H1 (cell line): Measurements from ENCODE around the gene CYP2A6. TPM values are rescaled to one million over a fixed set of nuclear protein-coding genes. Genes with fewer than 3 reads are reported as not detected.
"Not testable (repeated sequence)": the region's sequence is repeated elsewhere in the genome, so short reads cannot be mapped to it uniquely, and the experiment has no call there.

Source experiments
- CTCF ChIA-PET: fragments of 300-600 bp; sonication (Branson Sonifier 250); formaldehyde crosslinking; loops from one replicate; lab custom pipeline; 2021; ENCODE audit not compliant: partially characterized antibody; lab: Charles Lee
- POLR2A ChIA-PET: fragments of 300-600 bp; sonication (Branson Sonifier 250); formaldehyde crosslinking; loops from one replicate; lab custom pipeline; 2021; ENCODE audit warnings: inconsistent platforms; ENCODE audit not compliant: partially characterized antibody; lab: Charles Lee
- DNase-seq, 2 experiments: peaks; one replicate each; pipeline versions ENCODE4 v3.0.0 to v3.0.0-alpha.2; 2010 to 2022; ENCODE audit warnings: low spot score in 2 of 2, low read depth in 1 of 2, mixed read lengths in 1 of 2
- FAIRE-seq: peaks from 2 replicates; lab custom pipeline; 2011; peaks lifted over from hg19 to GRCh38; lab: Jason Lieb, UNC
- H2AFZ ChIP-seq: 2 replicates; pipeline ENCODE4 v1.8.1; 2012; ENCODE audit warnings: low read length, inconsistent platforms
- H2AK5ac ChIP-seq: 2 replicates; pipeline ENCODE4 v1.6.1; 2013; ENCODE audit warnings: low read depth, low read length
- H2BK120ac ChIP-seq: replicated peaks from 2 replicates; pipeline ENCODE3; 2013; ENCODE audit warnings: low read depth, low read length, inconsistent platforms
- H2BK12ac ChIP-seq: 2 replicates; pipeline ENCODE4 v1.6.1; 2013; ENCODE audit warnings: low read depth, low read length
- H2BK15ac ChIP-seq: 2 replicates; pipeline ENCODE4 v1.6.1; 2013; ENCODE audit warnings: low read length
- H2BK20ac ChIP-seq: 2 replicates; pipeline ENCODE4 v1.6.1; 2013; ENCODE audit warnings: low read length
- H2BK5ac ChIP-seq: 2 replicates; pipeline ENCODE4 v1.6.1; 2013; ENCODE audit warnings: low read depth, low read length
- H3K14ac ChIP-seq: 2 replicates; pipeline ENCODE4 v1.6.1; 2013; ENCODE audit warnings: inconsistent platforms; ENCODE audit not compliant: insufficient read length
- H3K18ac ChIP-seq: 2 replicates; pipeline ENCODE4 v1.6.1; 2013; ENCODE audit warnings: low read length; ENCODE audit errors: extremely low read depth
- H3K23ac ChIP-seq: 2 replicates; pipeline ENCODE4 v1.6.1; 2013; ENCODE audit warnings: inconsistent platforms; ENCODE audit not compliant: insufficient read length
- H3K23me2 ChIP-seq: 2 replicates; pipeline ENCODE4 v1.6.1; 2013; ENCODE audit warnings: low read depth, low read length
- H3K27ac ChIP-seq: 2 replicates; pipeline ENCODE4 v1.6.1; 2011; ENCODE audit warnings: low read depth, low read length, inconsistent platforms
- H3K27me3 ChIP-seq, 4 experiments: replicated peaks in 1 of 4; 1 replicate in 1 of 4; 2 replicates in 3 of 4; pipeline versions ENCODE4 v1.6.1 to v1.8.1; 2011 to 2013; ENCODE audit warnings: low read length in 3 of 4, mild to moderate bottlenecking in 3 of 4, inconsistent platforms in 2 of 4, mixed read lengths in 2 of 4, moderate library complexity in 1 of 4; ENCODE audit not compliant: control insufficient read depth in 3 of 4, insufficient read depth in 3 of 4; ENCODE audit errors: extremely low read depth in 1 of 4
- H3K36me3 ChIP-seq, 4 experiments: 2 replicates each; pipeline versions ENCODE4 v1.6.1 to v1.8.1; 2011 to 2013; ENCODE audit warnings: mild to moderate bottlenecking in 4 of 4, low read length in 3 of 4, moderate library complexity in 2 of 4, control low read depth in 1 of 4, inconsistent platforms in 1 of 4; ENCODE audit not compliant: insufficient read depth in 4 of 4, control insufficient read depth in 2 of 4
- H3K4ac ChIP-seq: replicated peaks from 2 replicates; pipeline ENCODE3; 2013; ENCODE audit warnings: low read length, low read depth, mixed read lengths, inconsistent platforms; ENCODE audit not compliant: insufficient read length
- H3K4me1 ChIP-seq, 4 experiments: replicated peaks in 1 of 4; 1 replicate in 1 of 4; 2 replicates in 3 of 4; pipeline versions ENCODE4 v1.6.1 to v1.8.1; 2011 to 2013; ENCODE audit warnings: low read length in 3 of 4, inconsistent platforms in 2 of 4, mixed read lengths in 1 of 4; ENCODE audit not compliant: insufficient read depth in 4 of 4, control insufficient read depth in 3 of 4
- H3K4me2 ChIP-seq, 2 experiments: 2 replicates each; pipeline versions ENCODE4 v1.6.1 to v1.8.1; 2011 to 2013; ENCODE audit warnings: low read depth in 2 of 2, low read length in 2 of 2, control low read depth in 1 of 2, inconsistent platforms in 1 of 2, mild to moderate bottlenecking in 1 of 2; ENCODE audit not compliant: insufficient read depth in 1 of 2
- H3K4me3 ChIP-seq, 4 experiments: fragments of 200-600, 300-600 bp in 1 of 4; sonication (generic), shearing (Covaris generic), sonication (Bioruptor Twin) in 1 of 4; 2 replicates each; pipeline versions ENCODE4 v1.5.1 to v1.8.1; 2011 to 2016; ENCODE audit warnings: low read length in 4 of 4, low read depth in 3 of 4, control low read depth in 2 of 4, inconsistent platforms in 2 of 4, mild to moderate bottlenecking in 2 of 4, mixed read lengths in 1 of 4, moderate library complexity in 1 of 4; ENCODE audit not compliant: insufficient read depth in 2 of 4; ENCODE audit errors: extremely low read depth in 1 of 4
- H3K56ac ChIP-seq: replicated peaks from 2 replicates; pipeline ENCODE3; 2013; ENCODE audit warnings: low read depth, mild to moderate bottlenecking, mixed read lengths, low read length, inconsistent platforms; ENCODE audit not compliant: insufficient read length
- H3K79me1 ChIP-seq: 2 replicates; pipeline ENCODE4 v1.6.1; 2013; ENCODE audit warnings: low read depth, low read length, control low read depth
- H3K79me2 ChIP-seq, 2 experiments: 2 replicates each; pipeline versions ENCODE4 v1.6.1 to v1.8.1; 2012 to 2013; ENCODE audit warnings: low read length in 2 of 2, mild to moderate bottlenecking in 2 of 2, inconsistent platforms in 1 of 2; ENCODE audit not compliant: insufficient read depth in 2 of 2, control insufficient read depth in 1 of 2
- H3K9ac ChIP-seq, 4 experiments: replicated peaks in 1 of 4; 1 replicate in 1 of 4; 2 replicates in 3 of 4; pipeline versions ENCODE4 v1.6.1 to v1.8.1; 2011 to 2013; ENCODE audit warnings: low read depth in 3 of 4, low read length in 3 of 4, control low read depth in 2 of 4, mild to moderate bottlenecking in 2 of 4, moderate library complexity in 2 of 4, inconsistent platforms in 1 of 4; ENCODE audit errors: extremely low read depth in 1 of 4
- H3K9me3 ChIP-seq, 2 experiments: 2 replicates each; pipeline versions ENCODE4 v1.6.1 to v1.8.1; 2012 to 2013; ENCODE audit warnings: mild to moderate bottlenecking in 2 of 2, moderate library complexity in 2 of 2, control low read depth in 1 of 2, inconsistent platforms in 1 of 2, low read depth in 1 of 2, low read length in 1 of 2, mixed read lengths in 1 of 2; ENCODE audit not compliant: insufficient read depth in 2 of 2
- H4K20me1 ChIP-seq, 2 experiments: replicated peaks in 1 of 2; 2 replicates each; pipeline versions ENCODE3 to v1.8.1; 2011 to 2013; ENCODE audit warnings: inconsistent platforms in 2 of 2, low read length in 2 of 2, mild to moderate bottlenecking in 1 of 2; ENCODE audit not compliant: insufficient read depth in 2 of 2, control insufficient read depth in 1 of 2
- H4K5ac ChIP-seq: 2 replicates; pipeline ENCODE4 v1.6.1; 2013; ENCODE audit warnings: low read length, low read depth, mixed read lengths, inconsistent platforms; ENCODE audit not compliant: insufficient read length
- H4K8ac ChIP-seq: 2 replicates; pipeline ENCODE4 v1.8.0; 2013; ENCODE audit warnings: mild to moderate bottlenecking, moderate library complexity, low read length, inconsistent platforms; ENCODE audit not compliant: insufficient read depth; ENCODE audit errors: extremely low read depth
- H4K91ac ChIP-seq: replicated peaks from 2 replicates; pipeline ENCODE3; 2013; ENCODE audit warnings: low read length, mixed read lengths, inconsistent platforms; ENCODE audit not compliant: insufficient read length
- WGBS, 2 experiments: shearing (Covaris generic) in 1 of 2; methylation state at CpG; one replicate each; pipeline versions ENCODE4 v1.1.6 to v1.1.7; 2013 to 2015; ENCODE audit warnings: low lambda C conversion rate in 2 of 2, mixed read lengths in 2 of 2, inconsistent platforms in 1 of 2, low coverage in 1 of 2, missing lambda C conversion rate in 1 of 2; ENCODE audit not compliant: insufficient replicate concordance in 2 of 2, insufficient coverage in 1 of 2, insufficient read length in 1 of 2; ENCODE audit errors: extremely low coverage in 1 of 2, missing lambda C conversion rate in 1 of 2; 5-methylcytosine and 5-hydroxymethylcytosine counted together
- polyA plus RNA-seq, 7 experiments: library from polyadenylated mRNA; depleted of rRNA in 3 of 7; stranded (reverse) in 5 of 7; unstranded in 2 of 7; fragments of >200 nt in 5 of 7; fragments of 200-250 nt in 2 of 7; gene quantifications; 1 replicate in 5 of 7; 2 replicates in 1 of 7; 4 replicates in 1 of 7; pipeline versions ENCODE4 v1.2.1 to v1.2.3, GENCODE V29; 2011 to 2013; ENCODE audit warnings: missing spikeins in 2 of 7, mixed read lengths in 2 of 7
- total RNA-seq: library from RNA; stranded (reverse); fragmentation: NEBNext Ultra II Directional; extraction: Animal tissue kit (Norgen Biotek cat#: 25700); gene quantifications from 2 replicates; pipeline ENCODE4 v1.2.1, GENCODE V29; 2021

CYP2A6 gene
- total and polyA plus RNA-seq, 2 of the 8 experiments (the other 6 are each of a cell fraction or from before 2014, with no cell fraction given), result 0.33 TPM; not detected in 1

DNA sequence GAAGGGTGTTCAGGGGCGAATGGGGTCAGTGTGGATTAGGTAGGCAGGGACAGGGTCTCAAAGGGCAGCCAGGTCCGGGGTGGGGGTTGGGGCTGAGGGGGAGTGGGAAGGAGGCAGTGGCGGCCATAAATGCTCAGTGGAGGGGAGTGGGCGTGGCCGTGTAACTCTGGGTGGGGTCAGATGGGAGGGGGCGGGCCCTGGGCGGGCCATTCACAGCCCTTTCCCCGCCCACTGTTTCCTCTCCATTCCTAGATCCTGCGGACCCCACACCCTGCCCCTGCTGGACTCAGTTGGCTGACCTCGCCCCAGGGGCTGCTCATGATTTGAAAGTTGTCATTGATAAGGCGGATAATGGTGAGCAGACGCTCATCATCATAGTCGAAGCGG lies 23.9 kb downstream of the CYP2A6 start:
- H3K14ac ChIP-seq, H3K4me2 ChIP-seq, H4K5ac ChIP-seq, H4K8ac ChIP-seq, H2BK12ac ChIP-seq, H3K4me3 ChIP-seq, H4K20me1 ChIP-seq, POLR2A ChIA-PET, DNase-seq, H3K79me1 ChIP-seq, CTCF ChIA-PET, H3K9ac ChIP-seq, H3K4ac ChIP-seq, H3K9me3 ChIP-seq, H2BK15ac ChIP-seq, H3K23ac ChIP-seq, H3K79me2 ChIP-seq, H3K18ac ChIP-seq, H3K4me1 ChIP-seq, H3K27ac ChIP-seq, H2BK120ac ChIP-seq, H3K23me2 ChIP-seq, H3K56ac ChIP-seq, H3K36me3 ChIP-seq, H2BK5ac ChIP-seq, H2AK5ac ChIP-seq, H2AFZ ChIP-seq, FAIRE-seq, H4K91ac ChIP-seq, H3K27me3 ChIP-seq, H2BK20ac ChIP-seq: not testable (repeated sequence)
- WGBS, 2 experiments, result 94% methylated on average over 6 of the region's 14 CpGs; no CpG with 5 or more reads in 1 of the 2 experiments

GRCh38 chr19:40825460-40826095 lies 24.7 kb downstream of the CYP2A6 start:
- H3K79me2 ChIP-seq, H4K20me1 ChIP-seq, H3K9me3 ChIP-seq, H3K27ac ChIP-seq, CTCF ChIA-PET, H4K8ac ChIP-seq, H2AK5ac ChIP-seq, H3K4me3 ChIP-seq, H3K18ac ChIP-seq, H3K14ac ChIP-seq, H2BK5ac ChIP-seq, H2BK12ac ChIP-seq, H4K91ac ChIP-seq, H3K9ac ChIP-seq, POLR2A ChIA-PET, H4K5ac ChIP-seq, H3K4ac ChIP-seq, H2AFZ ChIP-seq, H3K4me1 ChIP-seq, H3K27me3 ChIP-seq, H2BK20ac ChIP-seq, FAIRE-seq, H2BK120ac ChIP-seq, H3K56ac ChIP-seq, H3K36me3 ChIP-seq, H3K4me2 ChIP-seq, H2BK15ac ChIP-seq, DNase-seq, H3K79me1 ChIP-seq, H3K23ac ChIP-seq, H3K23me2 ChIP-seq: not testable (repeated sequence)
- 97% methylated on average over 6 of the region's 6 CpGs; no CpG with 5 or more reads in 1 of the 2 experiments for WGBS, 2 experiments
